ENCODE data around the gene MFSD1.

DNA sequence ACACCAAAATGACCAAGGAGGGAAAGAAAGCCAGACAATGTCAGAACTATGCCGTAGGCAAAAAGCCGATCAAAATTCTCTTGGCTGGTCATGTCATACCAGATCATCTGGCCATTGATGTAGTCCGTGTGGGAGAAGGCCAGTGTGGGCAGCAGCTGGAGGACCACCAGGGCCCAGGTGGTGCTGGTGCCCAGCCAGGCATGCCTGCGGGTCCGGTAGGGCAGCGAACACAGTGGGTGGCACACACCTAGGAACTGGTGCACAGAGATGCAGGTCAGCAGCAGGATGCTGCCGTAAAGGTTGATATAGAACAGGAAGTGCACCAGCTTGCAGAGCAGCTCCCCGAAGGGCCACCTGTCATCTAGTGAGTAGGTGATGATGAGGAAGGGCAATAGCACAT lies 39.5 kb downstream of the MFSD1 start:
- TF ChIP-seq, protein P1, sequence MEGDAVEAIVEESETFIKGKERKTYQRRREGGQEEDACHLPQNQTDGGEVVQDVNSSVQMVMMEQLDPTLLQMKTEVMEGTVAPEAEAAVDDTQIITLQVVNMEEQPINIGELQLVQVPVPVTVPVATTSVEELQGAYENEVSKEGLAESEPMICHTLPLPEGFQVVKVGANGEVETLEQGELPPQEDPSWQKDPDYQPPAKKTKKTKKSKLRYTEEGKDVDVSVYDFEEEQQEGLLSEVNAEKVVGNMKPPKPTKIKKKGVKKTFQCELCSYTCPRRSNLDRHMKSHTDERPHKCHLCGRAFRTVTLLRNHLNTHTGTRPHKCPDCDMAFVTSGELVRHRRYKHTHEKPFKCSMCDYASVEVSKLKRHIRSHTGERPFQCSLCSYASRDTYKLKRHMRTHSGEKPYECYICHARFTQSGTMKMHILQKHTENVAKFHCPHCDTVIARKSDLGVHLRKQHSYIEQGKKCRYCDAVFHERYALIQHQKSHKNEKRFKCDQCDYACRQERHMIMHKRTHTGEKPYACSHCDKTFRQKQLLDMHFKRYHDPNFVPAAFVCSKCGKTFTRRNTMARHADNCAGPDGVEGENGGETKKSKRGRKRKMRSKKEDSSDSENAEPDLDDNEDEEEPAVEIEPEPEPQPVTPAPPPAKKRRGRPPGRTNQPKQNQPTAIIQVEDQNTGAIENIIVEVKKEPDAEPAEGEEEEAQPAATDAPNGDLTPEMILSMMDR (conservative IDR thresholded peaks at IDR 0.05 in 1 of 2, IDR thresholded peaks at IDR 0.05 in 1 of 2; ENCODE audit: low read depth in 1 of 2, low read length in 2 of 2), result no peak
- TF ChIP-seq EZH2 (IDR thresholded peaks at IDR 0.05; ENCODE audit: low read length, missing control alignments), result no peak
